ENCODE results near the gene IDNK.
"Not testable (repeated sequence)": the region's sequence is repeated elsewhere in the genome, so short reads cannot be mapped to it uniquely, and the experiment has no call there.

- not testable (repeated sequence) for TF ChIP-seq NR2F2 (IDR thresholded peaks at IDR 0.05); CTCF (IDR thresholded peaks at IDR 0.05; ENCODE audit: low read depth, low read length, missing input control); HNF4G (IDR thresholded peaks at IDR 0.05); SP1 (IDR thresholded peaks at IDR 0.05); MAX (IDR thresholded peaks at IDR 0.05); GABPA (IDR thresholded peaks at IDR 0.05 in 1 of 2, conservative IDR thresholded peaks at IDR 0.05 in 1 of 2); YY1 (IDR thresholded peaks at IDR 0.05); JUND (IDR thresholded peaks at IDR 0.05)
These were observed 15.3 kb upstream of the IDNK start for GRCh38 chr9:83607620-83608019.
